GM21528 (cell line): ENCODE results near the gene TPMT.

Experiments
- ATAC-seq: cut with Tn5 transposase; IDR thresholded peaks from one replicate; pipeline ENCODE4 v1.9.1; 2021; ENCODE audit warnings: mild to moderate bottlenecking, moderate library complexity; ENCODE audit not compliant: unreplicated experiment, low FRiP score

Gene TPMT

DNA sequence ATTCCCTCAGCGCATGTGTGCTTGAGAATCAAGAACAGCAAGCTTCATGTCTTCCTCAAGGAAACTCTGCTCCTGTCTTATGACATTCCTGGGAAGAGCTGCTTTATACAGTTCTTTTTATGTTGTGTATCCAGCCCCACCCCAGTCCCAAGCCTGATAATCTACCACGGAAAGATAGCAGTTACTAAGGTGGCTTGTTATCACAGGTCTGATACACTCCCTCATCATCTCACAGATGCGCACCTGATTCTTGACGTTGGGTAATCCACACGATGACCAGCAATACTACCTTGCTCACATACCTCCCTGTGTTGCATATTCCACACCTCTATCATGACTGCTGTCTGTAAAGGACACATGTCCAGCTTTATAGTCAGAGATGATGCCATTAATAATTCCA lies 35.6 kb downstream of the TPMT start:
- no peak for ATAC-seq

DNA sequence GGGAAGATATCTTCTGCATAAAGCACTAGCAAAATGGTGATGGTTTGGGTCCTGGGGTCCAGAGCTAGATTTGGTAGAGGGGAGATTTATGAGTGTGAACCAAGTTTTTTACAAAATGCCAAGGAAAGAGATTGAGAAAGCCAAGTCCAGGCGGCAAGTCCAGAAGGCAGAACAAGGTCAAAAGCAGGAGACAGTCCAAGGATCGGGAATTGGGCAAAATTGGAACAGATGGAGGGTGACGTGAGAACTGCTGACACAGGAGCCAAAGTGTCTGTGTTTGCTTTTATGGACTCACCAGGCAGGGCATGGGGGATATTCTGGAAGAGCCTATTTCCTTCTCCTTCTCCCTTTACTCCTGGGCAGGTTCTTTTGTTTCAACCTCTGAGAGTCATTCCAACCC lies 36.5 kb downstream of the TPMT start:
- no peak for ATAC-seq

DNA sequence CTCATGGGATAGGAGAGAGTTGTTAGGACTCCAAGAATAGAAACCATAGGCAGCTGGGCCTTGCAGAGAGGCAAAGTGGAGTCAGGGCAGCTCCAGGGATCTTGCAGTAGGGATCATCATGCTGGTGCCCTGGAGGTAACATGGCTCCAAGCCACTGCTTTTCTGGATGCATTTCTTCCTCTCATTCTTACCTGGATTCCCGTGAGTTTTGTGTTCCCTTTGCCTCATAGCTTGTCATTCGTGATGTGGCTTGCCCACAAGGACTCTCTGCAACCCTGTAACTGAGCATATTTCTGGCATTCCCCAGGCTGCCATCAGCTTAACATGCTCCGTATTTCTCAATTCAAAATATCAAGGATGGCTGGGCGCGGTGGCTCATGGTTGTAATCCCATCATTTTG lies 37.7 kb downstream of the TPMT start:
- ATAC-seq, result no peak

DNA sequence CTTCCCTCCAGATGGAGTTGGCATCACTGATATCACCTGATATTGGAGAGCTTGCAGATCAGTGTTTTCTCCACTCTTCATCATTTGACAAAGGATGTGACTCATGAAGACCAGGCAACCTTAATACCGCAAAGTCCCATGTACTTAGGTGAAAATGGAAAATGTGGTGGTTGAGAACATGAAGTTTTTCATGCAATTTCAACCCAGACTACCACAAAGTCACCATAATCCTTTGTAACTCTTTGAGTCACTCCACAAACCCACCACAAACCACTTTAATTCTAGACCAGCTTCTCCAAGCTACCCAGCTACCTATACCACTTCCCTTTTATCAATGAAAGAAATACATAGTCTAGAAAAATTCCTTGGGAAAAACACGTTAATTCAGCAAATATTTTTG lies 39.5 kb downstream of the TPMT start:
- ATAC-seq, result no peak

DNA sequence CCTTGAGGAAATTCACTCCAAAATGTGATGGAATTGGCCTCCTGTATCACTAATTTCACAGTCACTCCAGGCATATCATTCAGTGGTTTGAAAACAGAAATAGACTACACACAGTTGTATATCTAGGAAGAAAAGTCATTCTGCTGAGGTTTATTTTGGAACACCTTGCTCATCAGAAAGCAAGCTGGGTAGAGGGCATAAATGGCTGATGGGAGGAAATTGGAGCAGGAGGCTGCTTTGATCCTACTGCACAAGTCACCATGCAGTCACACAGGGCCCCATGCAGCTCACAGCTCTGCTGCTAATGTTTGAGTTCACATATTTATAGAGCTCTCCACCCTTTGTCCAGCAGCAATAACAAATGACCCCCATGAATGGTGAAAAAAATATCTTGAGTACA lies 44.7 kb downstream of the TPMT start:
- ATAC-seq, result no peak

DNA sequence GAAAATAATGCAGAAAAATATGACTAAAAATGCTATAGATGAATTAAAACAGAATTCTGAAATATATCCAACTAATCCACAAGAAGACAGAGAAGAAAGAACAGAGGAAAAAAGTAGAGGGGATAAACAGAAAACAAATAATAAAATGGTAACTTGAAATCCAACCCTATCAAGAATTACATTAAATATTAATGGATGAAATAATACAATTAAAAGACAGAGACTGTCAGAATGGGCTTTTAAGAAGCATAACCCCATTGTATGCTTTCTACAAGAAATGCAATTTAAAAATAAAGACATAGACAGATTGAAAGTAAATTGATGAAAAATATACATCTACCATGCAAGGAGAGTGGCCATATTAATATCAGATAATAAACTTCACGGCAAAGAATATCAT lies 47.8 kb downstream of the TPMT start:
- no peak for ATAC-seq

DNA sequence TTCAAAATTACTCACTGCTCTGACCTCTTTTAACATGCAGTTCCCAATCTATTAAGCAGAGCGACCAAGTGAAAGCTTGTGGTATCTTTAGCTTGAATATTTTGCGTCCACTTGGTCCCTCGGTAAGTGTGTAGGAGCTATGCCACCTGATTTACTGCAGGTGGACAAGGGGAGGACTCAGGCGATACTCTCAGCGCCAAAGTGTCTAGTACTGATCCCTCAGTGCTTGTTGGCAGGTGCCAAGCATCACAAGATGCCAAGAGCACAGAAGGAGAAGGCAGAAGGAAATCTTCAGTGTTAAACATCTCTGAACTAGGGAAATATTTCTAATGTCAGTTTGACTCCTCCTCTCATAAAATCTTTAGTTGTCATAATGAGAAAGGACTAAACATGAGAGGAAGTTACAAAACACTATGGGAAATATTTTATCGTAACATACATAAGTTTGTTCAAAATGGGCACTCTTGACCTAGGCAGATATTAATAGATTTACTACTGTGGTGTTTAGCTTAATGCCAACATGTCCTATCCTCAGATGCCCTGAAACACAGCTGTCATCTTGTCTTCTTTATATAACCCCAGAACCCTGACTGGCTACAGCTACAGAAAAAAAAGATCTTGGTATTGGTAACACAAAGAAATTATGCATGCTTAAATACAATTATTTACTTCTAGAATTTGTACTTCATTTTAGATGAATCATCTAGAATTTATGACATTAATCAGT lies 51.9 kb downstream of the TPMT start:
- ATAC-seq, result no peak

DNA sequence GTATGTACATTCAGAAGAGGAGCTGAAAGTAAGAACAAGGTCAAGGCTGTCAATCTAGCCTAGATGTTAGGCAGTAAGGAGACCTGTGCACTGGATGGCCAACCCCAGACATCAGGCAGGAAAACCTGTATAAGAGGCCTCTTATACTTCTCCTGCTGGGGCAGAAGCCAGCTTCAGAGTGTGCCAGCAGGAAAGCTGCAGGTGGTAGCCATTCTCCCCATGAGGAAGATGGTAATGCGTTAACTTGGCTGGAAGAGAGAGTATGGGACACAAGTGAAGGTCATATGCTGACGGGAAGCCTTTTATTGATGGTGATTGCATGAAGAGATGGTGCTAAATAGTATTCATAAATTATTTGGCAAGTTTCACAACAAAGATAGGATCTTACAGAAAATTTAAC lies 53.0 kb downstream of the TPMT start:
- ATAC-seq, result no peak

DNA sequence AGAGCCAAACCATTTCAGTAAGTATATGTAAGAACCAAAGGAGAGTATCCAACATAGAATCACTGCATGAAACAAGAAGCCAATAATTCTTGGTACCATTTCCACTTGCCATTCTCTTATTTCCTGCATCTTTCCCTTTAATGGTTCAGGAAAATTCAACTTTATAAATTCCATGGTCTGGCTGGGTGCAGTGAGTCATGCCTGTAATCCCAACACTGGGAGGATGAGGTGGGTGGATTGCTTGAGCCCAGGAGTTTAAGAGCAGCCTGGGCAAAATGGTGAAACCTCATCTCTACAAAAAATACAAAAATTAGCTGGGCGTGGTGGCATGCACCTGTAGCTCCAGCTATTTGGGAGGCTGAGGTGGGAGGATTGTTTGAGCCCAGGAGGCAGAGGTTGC lies 53.6 kb downstream of the TPMT start:
- no peak for ATAC-seq

DNA sequence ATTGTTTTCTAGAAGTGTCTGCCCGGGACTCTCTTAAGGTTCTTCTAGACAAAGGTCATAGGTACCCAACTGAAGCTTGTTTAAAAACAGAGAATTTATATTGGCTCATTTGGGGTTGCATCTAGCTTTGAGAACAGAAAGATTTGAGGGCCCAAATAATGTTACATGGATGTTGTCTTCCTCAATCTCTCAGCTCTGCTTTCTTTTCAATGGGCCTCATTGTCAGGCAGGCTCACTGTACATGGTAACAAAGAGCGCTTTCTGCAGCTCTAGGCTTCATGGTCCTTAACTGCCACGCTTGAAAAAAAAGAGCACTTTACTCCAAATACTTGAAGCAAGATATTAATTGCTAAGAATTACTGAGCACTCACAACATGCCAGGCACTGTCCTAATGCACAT lies 54.6 kb downstream of the TPMT start:
- ATAC-seq, result no peak

DNA sequence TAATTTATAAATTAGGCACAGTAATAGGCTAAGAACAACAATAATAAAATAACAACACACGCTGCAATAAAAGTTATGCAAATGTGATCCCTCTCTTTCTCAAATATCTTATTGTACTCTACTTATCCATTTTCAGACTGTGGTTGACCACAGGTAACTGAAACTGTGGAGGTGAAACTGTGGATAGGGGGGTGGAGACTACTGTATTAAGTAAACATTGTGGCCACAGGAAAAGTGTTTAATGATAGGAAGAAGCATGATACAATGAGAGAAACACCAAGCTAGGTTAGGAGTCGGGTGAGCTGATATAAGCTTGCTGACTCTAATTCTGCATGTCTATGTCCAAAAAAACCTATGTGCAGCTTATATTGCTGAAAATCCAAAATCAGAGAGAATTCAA lies 55.4 kb downstream of the TPMT start:
- ATAC-seq, result no peak

DNA sequence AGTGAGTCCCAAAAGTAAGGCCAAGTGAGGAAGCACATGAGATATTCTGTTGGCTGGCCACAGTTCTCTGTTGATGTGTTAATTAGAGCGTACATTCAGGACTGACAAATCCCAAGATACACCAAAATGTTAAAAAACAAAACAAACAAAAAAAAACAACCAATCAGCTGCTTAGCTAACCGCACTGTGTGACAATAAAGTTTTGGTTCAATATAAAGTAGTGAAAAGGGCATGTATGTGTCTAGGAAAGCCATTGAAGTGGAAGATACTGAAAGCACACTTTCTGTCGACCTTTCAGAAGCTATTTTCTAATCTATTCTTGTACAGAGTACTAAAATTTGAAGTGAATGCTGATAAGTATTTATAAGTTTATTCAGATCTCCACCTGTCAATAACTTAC lies 58.5 kb downstream of the TPMT start:
- no peak for ATAC-seq

DNA sequence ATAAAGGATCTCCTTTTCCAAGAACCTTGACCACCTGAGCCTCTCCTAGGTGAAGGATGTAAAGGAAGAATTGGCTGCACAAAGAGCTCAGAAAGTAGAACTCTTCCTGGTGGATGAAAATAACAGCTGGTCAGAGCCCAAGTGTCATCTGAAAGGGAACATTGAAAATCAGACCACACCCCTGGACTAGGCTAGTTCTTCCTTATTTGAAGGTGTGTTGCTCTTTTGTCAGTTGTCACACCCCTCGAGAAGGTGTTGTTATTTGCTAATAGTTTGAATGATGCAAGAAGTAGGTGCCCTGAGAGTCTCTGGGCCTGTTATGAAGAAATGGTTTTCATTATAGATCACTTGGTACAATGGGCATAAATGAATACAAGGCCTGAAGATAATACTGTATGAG lies 63.5 kb downstream of the TPMT start:
- ATAC-seq, result no peak

DNA sequence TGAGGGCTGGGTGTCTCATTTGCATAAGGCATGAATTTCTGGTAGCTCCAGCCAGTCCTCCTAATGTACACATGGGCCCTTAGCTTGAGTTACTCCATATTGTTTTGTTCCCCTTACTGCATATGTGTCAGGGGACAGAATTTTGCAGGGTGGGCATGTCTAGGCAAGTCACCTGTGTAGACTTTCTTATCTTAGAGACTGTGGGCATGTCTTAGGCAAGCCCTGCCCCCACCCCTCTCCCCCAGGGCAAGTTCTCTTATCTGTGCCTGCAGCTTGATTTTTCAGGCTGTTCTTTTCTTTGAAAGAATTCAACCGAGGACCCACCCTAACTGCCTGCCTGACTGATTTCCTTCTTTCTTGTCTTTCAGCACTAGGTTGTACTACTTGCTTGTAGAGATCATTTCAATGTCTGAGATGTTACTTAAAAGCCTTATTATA lies 64.5 kb downstream of the TPMT start:
- no peak for ATAC-seq

DNA sequence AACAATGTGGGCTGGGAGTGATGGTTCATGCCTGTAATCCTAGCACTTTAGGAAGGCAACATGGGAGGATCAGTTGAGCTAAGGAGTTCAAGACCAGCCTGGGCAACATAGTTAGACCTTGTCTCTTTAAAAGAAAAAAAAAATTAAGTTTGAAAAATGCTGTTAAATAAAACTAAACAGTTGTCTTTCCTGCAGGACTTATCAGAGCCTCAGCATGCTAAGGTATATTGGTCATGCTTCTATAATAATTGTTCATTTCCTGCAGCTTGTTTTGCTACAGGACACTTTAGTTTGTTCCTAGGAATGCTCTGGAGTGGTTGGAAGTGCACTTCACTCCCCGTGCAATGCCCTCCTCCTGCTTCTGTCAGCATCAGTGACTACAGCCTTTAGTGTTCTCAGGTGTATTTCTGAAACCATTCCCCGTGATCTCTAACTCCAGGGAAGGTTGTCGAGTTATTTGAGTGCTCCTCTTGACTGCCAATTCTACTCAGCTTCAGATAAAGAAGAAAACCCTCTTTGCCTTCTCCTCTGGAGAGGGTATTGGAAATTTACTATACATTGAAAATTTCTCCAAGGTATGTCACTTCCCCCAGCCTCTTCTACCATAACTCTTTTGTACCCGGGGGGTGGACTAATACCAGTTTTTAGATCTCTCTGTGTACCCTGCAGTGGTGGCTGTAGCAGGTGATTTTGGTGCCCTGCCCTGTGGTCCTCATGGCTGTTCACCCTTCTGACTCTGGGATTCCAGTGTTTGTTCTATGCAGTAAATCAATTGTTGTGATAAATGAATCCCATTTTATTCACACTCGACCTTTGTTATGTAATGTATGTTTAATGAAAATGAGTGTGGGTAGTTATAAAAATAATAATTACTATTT lies 66.2 kb downstream of the TPMT start:
- ATAC-seq, result no peak

DNA sequence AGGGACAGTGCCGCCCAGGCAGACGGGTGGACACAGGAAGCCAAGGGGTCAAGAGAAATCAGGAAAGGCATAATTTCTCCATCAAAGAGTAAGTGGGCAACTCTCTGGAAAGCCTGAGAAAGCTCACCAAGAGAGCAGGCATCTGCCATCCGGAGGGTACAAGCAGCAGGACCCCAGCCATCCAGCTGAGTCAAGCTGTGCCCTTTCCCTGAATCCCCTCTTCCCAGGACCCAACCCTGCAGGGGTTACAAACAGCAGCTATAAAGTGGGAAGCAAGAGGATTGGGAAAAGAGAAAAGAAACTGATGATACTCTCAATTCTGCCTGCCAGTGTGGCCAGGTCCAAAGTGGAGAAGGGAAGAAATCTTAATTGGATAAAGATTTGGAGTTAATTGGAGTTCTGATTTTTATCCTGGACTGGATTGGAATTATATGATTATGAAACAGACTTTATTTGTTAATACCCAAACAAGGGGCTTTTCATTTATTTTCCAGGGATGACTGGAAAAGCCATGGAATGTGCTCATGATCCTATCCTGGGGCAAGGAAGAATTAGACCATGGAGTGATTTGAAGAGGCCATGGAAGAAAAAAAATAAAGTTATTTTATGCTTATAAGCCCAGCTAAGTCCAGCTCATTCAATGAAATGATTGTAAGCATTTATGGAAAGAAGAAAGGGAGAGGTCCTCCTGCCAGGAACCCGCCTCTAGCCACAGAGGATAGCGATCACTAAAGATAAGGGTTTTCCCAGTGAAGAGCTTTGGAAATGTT lies 67.3 kb downstream of the TPMT start:
- no peak for ATAC-seq

DNA sequence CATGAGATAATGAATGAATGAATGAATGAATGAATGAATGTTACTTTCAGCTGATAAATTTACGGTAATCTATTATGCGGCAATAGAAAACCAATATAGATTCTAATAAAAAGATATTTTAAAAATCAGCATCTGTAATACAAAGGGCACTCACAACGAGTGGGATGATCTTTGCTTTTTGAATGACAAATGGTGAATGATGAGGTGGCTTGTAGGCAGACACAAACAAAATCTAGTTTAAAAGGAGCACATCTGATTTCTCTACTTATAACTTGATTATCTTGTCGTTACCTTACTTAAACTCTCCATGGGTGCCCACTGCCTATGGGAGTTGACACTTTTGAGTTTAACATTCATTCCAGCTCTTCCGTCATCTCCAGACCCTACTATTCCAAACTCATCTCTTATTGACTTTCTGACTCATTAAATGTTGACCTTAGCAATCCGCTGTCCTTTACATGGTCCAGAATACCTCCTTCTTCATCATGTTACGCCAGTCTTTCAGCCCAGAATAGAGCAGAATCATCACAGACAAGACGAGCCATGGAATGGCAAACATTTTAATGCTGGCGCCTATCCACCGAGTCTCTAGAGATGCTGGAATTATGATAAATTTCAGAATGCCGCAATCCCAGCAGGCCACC lies 73.7 kb downstream of the TPMT start:
- ATAC-seq, result no peak

DNA sequence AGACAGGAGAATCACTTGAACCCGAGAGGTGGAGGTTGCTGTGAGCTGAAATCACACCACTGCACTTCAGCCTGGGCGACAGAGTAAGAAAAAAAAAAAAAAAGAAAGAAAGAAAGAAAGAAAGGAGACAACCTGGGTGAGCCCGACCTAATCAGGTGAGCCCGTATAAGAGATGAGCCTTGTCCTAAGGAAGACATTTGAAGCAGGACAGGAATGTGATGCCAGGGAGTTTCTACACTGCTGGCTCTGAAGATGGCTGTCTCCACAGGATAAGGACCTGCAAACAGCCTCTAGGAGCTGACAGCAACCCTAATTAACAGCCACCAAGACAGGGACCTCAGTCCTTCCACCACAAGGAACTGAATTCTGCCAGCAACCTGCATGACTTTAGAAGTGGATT lies 74.3 kb downstream of the TPMT start:
- ATAC-seq, result no peak

DNA sequence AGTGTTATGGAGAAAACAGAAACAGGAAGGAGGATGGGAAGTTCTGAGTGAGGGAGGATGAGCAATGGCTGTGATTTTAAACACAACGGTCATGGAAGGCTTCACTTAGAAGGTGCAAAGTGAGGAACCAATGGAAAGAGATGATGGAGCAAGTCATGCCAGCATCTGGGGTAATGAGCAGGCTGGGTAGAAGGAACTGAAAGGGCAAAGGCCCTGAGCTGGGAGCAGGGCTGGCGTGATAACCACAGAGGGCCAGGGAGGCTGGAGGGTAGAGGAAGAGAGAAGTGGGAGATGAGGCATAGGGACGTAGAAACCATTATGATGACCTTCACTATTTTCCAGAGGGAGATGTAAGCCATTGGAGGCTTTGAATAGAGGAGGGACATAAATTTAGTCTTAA lies 76.0 kb downstream of the TPMT start:
- ATAC-seq, result no peak
